ENCODE measurements around the gene C6orf120.

Gene C6orf120

GRCh38 chr6:169700296-169700695 is 1.6 kb upstream of the C6orf120 start:
- TF ChIP-seq, protein P1, sequence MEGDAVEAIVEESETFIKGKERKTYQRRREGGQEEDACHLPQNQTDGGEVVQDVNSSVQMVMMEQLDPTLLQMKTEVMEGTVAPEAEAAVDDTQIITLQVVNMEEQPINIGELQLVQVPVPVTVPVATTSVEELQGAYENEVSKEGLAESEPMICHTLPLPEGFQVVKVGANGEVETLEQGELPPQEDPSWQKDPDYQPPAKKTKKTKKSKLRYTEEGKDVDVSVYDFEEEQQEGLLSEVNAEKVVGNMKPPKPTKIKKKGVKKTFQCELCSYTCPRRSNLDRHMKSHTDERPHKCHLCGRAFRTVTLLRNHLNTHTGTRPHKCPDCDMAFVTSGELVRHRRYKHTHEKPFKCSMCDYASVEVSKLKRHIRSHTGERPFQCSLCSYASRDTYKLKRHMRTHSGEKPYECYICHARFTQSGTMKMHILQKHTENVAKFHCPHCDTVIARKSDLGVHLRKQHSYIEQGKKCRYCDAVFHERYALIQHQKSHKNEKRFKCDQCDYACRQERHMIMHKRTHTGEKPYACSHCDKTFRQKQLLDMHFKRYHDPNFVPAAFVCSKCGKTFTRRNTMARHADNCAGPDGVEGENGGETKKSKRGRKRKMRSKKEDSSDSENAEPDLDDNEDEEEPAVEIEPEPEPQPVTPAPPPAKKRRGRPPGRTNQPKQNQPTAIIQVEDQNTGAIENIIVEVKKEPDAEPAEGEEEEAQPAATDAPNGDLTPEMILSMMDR (IDR thresholded peaks at IDR 0.05; ENCODE audit: poor library complexity, severe bottlenecking): no peak
- Histone ChIP-seq H3K27ac (ENCODE audit: poor library complexity, severe bottlenecking) (no peak overlapping the region), H3K9me3 (ENCODE audit: severe bottlenecking) (no peaks in the 10 kb centered on the region), H3K4me3 (ENCODE audit: severe bottlenecking) (no peak overlapping the region), H3K4me1 (ENCODE audit: insufficient read depth, poor library complexity, severe bottlenecking) (peaks cover 27% of the 10 kb centered on the region), H3K27me3 (ENCODE audit: insufficient read depth, poor library complexity, severe bottlenecking) (no peaks in the 10 kb centered on the region), H3K36me3 (ENCODE audit: low read depth) (peaks cover 27% of the 10 kb centered on the region)
- no peak for DNase-seq (ENCODE audit: low spot score)
- no peak for ATAC-seq (ENCODE audit: low read depth)

- TF ChIP-seq, protein P1 (IDR thresholded peaks at IDR 0.05; ENCODE audit: poor library complexity, severe bottlenecking): no peak
- H3K4me1 ChIP-seq (ENCODE audit: insufficient read depth, poor library complexity, severe bottlenecking): peaks cover 27% of the 10 kb centered on the region
- H3K27ac ChIP-seq (ENCODE audit: poor library complexity, severe bottlenecking): peak overlapping the region; percentile 55
- H3K4me3 ChIP-seq (ENCODE audit: severe bottlenecking): peak overlapping the region; percentile 90
- H3K36me3 ChIP-seq (ENCODE audit: low read depth): peaks cover 32% of the 10 kb centered on the region
- no peaks in the 10 kb centered on the region for H3K9me3 ChIP-seq (ENCODE audit: severe bottlenecking)
- ATAC-seq (ENCODE audit: low read depth): peak; percentile 41
- no peaks in the 10 kb centered on the region for H3K27me3 ChIP-seq (ENCODE audit: insufficient read depth, poor library complexity, severe bottlenecking)
- DNase-seq (ENCODE audit: low spot score): no peak
These were observed 494 bp upstream of the C6orf120 start for GRCh38 chr6:169701311-169701953.

- Histone ChIP-seq H3K4me1 (ENCODE audit: insufficient read depth, poor library complexity, severe bottlenecking) (peaks cover 22% of the 10 kb centered on the region), H3K36me3 (ENCODE audit: low read depth) (peaks cover 33% of the 10 kb centered on the region), H3K27ac (ENCODE audit: poor library complexity, severe bottlenecking) (peak overlapping the region; percentile 55), H3K4me3 (ENCODE audit: severe bottlenecking) (peak overlapping the region; percentile 90), H3K9me3 (ENCODE audit: severe bottlenecking) (no peaks in the 10 kb centered on the region), H3K27me3 (ENCODE audit: insufficient read depth, poor library complexity, severe bottlenecking) (no peaks in the 10 kb centered on the region)
- TF ChIP-seq, protein P1 (IDR thresholded peaks at IDR 0.05; ENCODE audit: poor library complexity, severe bottlenecking): no peak
- ATAC-seq (ENCODE audit: low read depth) (no peak), DNase-seq (ENCODE audit: low spot score) (no peak)
These were observed 917 bp downstream of the C6orf120 start for GRCh38 chr6:169702840-169703246.

DNA sequence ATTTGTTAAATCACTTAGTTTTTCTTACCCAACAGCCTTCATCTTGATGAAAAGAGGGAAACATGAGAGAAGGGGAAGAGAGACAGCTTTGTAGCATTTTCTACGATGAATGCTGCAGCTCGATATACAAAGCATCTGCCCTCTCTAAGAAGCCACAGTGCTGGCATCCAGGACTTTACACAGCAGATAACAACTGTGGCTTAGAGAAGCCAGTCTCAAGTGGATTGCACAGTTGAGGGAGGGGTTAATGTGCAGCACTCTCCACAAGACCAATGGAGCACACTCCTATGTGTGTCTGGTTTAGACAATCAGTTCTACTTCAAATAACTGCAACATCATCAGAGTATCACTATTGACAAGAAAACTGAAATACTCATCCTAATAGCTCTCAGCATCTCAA is 5.8 kb downstream of the C6orf120 start:
- H3K36me3 ChIP-seq (ENCODE audit: low read depth): peaks cover 76% of the 10 kb centered on the region
- peaks cover 15% of the 10 kb centered on the region for H3K4me1 ChIP-seq (ENCODE audit: insufficient read depth, poor library complexity, severe bottlenecking)
- H3K4me3 ChIP-seq (ENCODE audit: severe bottlenecking): no peak overlapping the region
- TF ChIP-seq, protein P1 (IDR thresholded peaks at IDR 0.05; ENCODE audit: poor library complexity, severe bottlenecking): no peak
- no peaks in the 10 kb centered on the region for H3K9me3 ChIP-seq (ENCODE audit: severe bottlenecking)
- H3K27me3 ChIP-seq (ENCODE audit: insufficient read depth, poor library complexity, severe bottlenecking): no peaks in the 10 kb centered on the region
- no peak overlapping the region for H3K27ac ChIP-seq (ENCODE audit: poor library complexity, severe bottlenecking)
- ATAC-seq (ENCODE audit: low read depth) (no peak), DNase-seq (ENCODE audit: low spot score) (no peak)

GRCh38 chr6:169709293-169709692 is 7.4 kb downstream of the C6orf120 start:
- H3K36me3 ChIP-seq (ENCODE audit: low read depth): peaks cover 72% of the 10 kb centered on the region
- H3K4me1 ChIP-seq (ENCODE audit: insufficient read depth, poor library complexity, severe bottlenecking): peaks cover 3% of the 10 kb centered on the region
- no peaks in the 10 kb centered on the region for H3K9me3 ChIP-seq (ENCODE audit: severe bottlenecking)
- H3K27me3 ChIP-seq (ENCODE audit: insufficient read depth, poor library complexity, severe bottlenecking): no peaks in the 10 kb centered on the region
- H3K4me3 ChIP-seq (ENCODE audit: severe bottlenecking): no peak overlapping the region
- ATAC-seq (ENCODE audit: low read depth) (no peak), DNase-seq (ENCODE audit: low spot score) (no peak)
- no peak overlapping the region for H3K27ac ChIP-seq (ENCODE audit: poor library complexity, severe bottlenecking)
- TF ChIP-seq, protein P1 (IDR thresholded peaks at IDR 0.05; ENCODE audit: poor library complexity, severe bottlenecking): no peak

All from RWPE2 (cell line).